ENCODE results near the gene ARL6IP4.
A peak's percentile ranks its signal among the peaks of the same experiment; 100 is the strongest.

Gene ARL6IP4

DNA sequence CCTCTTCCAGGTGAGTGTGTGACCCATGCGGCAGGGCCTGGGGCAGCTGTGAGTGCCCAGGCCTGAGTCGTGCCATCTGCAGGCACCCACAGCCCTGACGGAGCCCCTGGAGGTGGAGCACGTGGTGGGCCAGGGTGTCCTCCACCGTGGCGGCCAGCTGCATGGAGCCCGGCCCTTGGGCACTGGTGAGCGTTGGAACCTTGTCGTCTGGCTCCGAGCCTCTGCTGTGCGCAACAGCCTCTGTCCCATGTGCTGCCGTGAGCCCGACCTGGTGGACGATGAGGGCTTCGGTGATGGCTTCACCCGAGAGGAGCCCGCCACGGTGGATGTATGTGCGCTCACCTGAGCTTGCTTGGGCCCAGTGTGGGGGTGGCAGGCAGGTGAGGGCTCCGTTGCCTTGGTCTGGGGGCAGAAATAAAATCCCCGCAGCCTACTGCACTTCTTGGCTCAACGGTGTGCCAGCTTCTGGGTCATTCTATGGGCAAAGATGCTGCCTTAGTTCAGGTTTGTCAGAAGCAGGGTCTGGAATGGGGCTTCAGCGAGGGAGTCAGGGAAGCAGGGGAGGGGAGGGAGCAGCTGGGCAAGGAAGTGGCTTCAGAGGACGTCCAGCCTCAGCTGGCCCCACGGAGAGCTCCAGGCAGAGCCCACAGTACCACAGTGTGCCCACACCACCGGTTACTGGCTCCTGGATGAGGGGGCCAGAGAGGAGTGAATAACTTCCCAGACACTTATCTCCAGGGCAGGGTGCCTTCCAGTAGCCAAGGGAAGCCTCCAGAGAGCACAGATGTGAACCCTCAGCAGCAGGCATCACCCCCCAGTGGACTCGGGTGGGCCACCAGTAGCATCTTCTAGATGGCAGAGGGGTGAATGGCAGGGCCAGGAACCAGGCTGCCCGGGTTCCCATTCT lies 1.2 kb upstream of the ARL6IP4 start:
- TF ChIP-seq, protein P1, sequence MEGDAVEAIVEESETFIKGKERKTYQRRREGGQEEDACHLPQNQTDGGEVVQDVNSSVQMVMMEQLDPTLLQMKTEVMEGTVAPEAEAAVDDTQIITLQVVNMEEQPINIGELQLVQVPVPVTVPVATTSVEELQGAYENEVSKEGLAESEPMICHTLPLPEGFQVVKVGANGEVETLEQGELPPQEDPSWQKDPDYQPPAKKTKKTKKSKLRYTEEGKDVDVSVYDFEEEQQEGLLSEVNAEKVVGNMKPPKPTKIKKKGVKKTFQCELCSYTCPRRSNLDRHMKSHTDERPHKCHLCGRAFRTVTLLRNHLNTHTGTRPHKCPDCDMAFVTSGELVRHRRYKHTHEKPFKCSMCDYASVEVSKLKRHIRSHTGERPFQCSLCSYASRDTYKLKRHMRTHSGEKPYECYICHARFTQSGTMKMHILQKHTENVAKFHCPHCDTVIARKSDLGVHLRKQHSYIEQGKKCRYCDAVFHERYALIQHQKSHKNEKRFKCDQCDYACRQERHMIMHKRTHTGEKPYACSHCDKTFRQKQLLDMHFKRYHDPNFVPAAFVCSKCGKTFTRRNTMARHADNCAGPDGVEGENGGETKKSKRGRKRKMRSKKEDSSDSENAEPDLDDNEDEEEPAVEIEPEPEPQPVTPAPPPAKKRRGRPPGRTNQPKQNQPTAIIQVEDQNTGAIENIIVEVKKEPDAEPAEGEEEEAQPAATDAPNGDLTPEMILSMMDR (IDR thresholded peaks at IDR 0.05), result no peak
- no peak for TF ChIP-seq ZFX (IDR thresholded peaks at IDR 0.05; ENCODE audit: borderline replicate concordance)
- peak overlapping the region; percentile 88 for H3K27ac ChIP-seq

DNA sequence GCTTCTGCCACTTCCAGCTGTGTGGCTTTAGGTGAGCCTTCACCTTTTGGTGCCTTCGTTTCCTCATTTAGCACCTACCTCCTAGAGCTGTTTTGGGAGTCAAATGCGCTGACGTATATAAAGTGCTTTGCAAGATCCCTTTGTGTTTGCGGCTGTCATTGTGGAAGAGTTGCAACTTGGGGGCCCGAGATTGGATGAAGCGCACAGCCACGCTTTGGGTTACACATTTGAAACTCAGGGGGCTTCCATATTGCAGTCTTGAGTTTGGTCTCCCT lies 636 bp upstream of the ARL6IP4 start:
- peak overlapping the region; percentile 88 for H3K27ac ChIP-seq
- TF ChIP-seq, protein P1 (IDR thresholded peaks at IDR 0.05), result no peak
- no peak for TF ChIP-seq ZFX (IDR thresholded peaks at IDR 0.05; ENCODE audit: borderline replicate concordance)

DNA sequence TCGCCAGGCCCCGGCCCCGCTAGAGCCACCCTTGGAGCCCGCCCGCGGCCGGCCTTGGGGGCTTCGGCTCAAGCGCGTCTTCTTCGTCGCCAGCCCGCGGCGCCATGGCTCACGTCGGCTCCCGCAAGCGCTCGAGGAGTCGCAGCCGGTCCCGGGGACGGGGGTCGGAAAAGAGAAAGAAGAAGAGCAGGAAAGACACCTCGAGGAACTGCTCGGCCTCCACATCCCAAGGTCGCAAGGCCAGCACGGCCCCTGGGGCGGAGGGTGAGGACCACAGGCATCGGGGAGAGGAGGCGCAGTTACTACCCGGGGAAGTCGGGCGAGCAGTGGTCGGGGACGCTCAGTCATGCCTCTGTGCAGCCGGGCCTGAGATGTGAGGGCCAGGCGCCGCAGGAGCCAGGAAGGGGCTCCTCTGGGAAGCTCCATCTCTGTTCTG lies 573 bp downstream of the ARL6IP4 start:
- peak overlapping the region; percentile 88 for H3K27ac ChIP-seq
- TF ChIP-seq, protein P1 (IDR thresholded peaks at IDR 0.05), result peak; percentile 25; the same call in 1 of the 2 replicates
- TF ChIP-seq ZFX (IDR thresholded peaks at IDR 0.05; ENCODE audit: borderline replicate concordance), result no peak; the same call in 1 of the 2 replicates

DNA sequence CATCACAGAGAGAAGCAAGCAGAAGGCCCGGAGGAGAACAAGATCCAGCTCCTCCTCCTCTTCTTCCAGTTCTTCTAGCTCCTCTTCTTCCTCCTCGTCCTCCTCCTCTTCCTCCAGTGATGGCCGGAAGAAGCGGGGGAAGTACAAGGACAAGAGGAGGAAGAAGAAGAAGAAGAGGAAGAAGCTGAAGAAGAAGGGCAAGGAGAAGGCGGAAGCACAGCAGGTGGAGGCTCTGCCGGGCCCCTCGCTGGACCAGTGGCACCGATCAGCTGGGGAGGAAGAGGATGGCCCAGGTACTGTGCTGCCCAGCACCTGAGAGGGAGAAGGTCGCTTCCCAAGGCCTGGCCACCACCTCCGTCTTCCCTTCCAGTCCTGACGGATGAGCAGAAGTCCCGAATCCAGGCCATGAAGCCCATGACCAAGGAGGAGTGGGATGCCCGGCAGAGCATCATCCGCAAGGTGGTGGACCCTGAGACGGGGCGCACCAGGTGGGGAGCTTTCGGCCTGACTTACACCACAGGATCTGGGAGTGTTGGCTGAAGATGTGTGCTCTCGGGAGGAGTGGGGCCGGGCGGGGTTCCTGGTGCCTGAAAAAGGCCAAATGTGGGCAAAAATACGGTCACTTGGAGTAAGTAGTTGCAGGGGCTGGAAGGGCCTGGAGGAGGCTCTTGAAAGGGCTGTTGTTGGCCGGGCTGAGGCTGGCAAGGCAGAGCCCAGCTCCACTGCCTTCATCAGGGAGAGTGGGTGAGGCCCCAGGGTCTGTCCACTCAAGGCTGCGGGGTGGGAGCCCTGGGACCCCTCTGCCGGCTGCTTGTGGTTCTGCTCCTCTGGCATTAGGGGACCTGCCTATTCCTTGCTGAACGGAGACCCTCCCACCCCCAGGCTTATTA lies 1.4 kb downstream of the ARL6IP4 start:
- H3K27ac ChIP-seq, result peak overlapping the region; percentile 88

DNA sequence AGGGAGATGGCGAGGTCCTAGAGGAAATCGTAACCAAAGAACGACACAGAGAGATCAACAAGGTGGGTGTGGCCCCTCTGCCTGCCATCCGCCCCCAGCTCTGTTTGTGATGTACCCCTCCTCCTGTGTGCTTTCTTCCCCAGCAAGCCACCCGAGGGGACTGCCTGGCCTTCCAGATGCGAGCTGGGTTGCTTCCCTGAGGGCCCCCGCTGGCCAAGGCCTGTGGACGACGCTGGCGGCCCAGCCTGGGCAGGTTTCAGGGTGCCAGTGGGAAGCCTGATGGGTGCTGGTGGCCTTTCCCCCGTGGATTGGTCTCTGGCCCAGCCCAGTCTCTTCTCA lies 2.0 kb downstream of the ARL6IP4 start:
- TF ChIP-seq, protein P1 (IDR thresholded peaks at IDR 0.05), result no peak
- no peak for TF ChIP-seq ZFX (IDR thresholded peaks at IDR 0.05; ENCODE audit: borderline replicate concordance)
- H3K27ac ChIP-seq, result peak overlapping the region; percentile 88

More for the DNA sequence above, 1.4 kb downstream of the ARL6IP4 start:
- no peak for TF ChIP-seq ZFX (IDR thresholded peaks at IDR 0.05; ENCODE audit: borderline replicate concordance)
- TF ChIP-seq, protein P1 (IDR thresholded peaks at IDR 0.05), result no peak

DNA sequence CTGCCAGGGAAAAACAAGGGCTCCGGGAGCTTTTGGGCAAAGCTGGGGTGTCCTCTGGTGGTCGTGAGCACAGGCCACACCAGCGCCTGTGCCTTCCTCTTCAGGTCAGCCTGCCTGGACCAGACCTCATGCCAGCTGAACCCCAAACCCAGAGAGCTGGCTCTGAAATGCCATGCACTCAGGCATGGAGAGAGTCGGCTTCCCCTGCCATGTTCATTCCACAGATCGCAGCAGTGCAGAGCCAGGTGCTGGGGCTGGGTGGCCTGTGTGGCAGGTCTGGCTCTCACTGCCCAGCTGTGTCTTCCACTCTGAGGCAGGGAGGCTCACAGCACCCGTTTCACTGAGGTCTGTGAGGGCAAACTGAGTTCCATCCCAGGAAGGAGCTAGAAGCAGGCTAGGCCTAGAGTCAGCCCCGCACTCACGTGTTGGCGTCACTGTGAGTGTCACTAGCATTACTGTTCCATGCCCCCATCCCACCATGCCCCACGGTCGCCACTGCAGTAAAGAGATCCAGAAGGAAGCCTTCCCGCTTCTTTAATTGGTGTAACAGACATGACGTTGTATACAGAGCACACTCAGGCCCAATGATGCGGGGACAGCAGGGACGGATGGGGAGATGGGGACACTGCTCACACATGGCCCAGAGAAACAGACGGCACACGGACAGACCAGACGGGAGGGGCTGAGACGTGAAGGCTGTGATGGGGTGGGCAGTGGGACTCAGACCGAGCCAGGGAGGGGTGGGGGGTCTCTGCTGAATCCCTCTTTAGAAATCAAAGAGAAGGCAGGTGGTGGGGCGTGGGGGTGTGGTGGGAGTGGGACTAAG lies 2.7 kb downstream of the ARL6IP4 start:
- H3K27ac ChIP-seq, result peak overlapping the region; percentile 88
- TF ChIP-seq, protein P1 (IDR thresholded peaks at IDR 0.05), result no peak
- TF ChIP-seq ZFX (IDR thresholded peaks at IDR 0.05; ENCODE audit: borderline replicate concordance), result no peak
